SJCRH30 (cell line): ENCODE data around the gene POLE. TPM values are rescaled to one million over a fixed set of nuclear protein-coding genes. Genes with fewer than 3 reads are reported as not detected.

Experiments
- DNase-seq, 2 experiments: peaks; one replicate each; pipeline ENCODE4 v3.0.0-alpha.2; 2015 to 2020
- H3K27ac ChIP-seq: fragments of 250-450 bp; sonication (Bioruptor Pico); 2 replicates; pipeline ENCODE4 v1.5.1; 2020; ENCODE audit warnings: mild to moderate bottlenecking, moderate library complexity
- H3K27me3 ChIP-seq: fragments of 250-450 bp; sonication (Bioruptor Pico); 2 replicates; pipeline ENCODE4 v1.5.1; 2020; ENCODE audit warnings: mild to moderate bottlenecking, moderate library complexity
- H3K36me3 ChIP-seq: fragments of 250-450 bp; sonication (Bioruptor Pico); 2 replicates; pipeline ENCODE4 v1.5.1; 2020; ENCODE audit warnings: mild to moderate bottlenecking, moderate library complexity
- H3K4me1 ChIP-seq: fragments of 250-450 bp; sonication (Bioruptor Pico); 2 replicates; pipeline ENCODE4 v1.5.1; 2020; ENCODE audit warnings: mild to moderate bottlenecking, moderate library complexity
- H3K4me3 ChIP-seq: fragments of 250-450 bp; sonication (Bioruptor Pico); 2 replicates; pipeline ENCODE4 v1.5.1; 2020; ENCODE audit warnings: mild to moderate bottlenecking, moderate library complexity
- H3K9me3 ChIP-seq: fragments of 250-450 bp; sonication (Bioruptor Pico); replicated peaks from 2 replicates; pipeline ENCODE4 v1.5.1; 2020; ENCODE audit warnings: mild to moderate bottlenecking, moderate library complexity
- total RNA-seq: library from RNA; depleted of rRNA; stranded (reverse); fragments of >200 nt; shearing (Covaris generic); gene quantifications from 2 replicates; pipeline ENCODE4 v1.2.3, GENCODE V29; 2014

Gene POLE
- total RNA-seq, 1 experiment from 2014 or later, result 95.8 TPM

DNA sequence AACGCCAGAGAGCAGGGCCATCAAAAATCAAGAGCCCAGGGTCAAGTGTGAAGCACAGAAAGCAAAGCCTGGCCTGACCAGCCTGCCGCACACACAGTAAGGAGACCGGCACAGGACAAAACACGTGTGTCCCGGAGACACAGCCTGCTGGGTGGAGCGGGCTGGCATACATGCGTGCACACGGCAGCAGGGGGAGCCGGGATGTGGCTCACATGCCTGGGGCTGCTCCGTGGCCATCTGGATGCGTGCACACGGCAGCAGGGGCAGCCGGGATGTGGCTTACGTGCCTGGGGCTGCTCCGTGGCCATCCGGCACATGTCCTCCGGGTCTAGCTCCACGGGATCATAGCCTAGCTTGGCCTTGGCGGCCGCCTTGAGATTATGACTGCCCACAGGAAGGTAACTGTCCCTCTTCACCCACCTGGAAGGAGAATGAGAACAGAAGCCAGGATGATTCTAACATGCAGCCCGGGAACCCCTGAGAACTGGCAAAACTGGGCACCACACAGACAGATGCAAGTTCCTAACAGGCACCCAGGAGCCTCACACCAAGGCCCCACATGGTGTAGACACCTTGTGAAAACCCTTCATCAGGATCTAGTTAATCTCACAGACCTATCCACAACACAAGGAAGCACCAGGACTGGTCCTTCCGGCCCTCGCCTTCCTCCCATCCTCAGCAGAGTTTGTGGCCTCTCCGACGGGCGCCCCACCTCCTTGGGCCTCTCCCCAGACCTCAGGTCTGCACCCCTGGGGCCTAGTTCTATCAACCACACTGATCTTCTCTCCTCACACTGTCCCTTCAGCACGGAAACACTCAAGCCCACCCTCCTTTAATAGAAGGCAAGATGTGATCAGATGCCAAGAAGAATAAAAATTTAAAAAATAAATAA is 13.6 kb downstream of the POLE start:
- Histone ChIP-seq H3K27me3 (no peaks in the 10 kb centered on the region), H3K36me3 (peaks cover 80% of the 10 kb centered on the region), H3K4me3 (no peak overlapping the region), H3K27ac (no peak overlapping the region), H3K9me3 (no peaks in the 10 kb centered on the region), H3K4me1 (no peaks in the 10 kb centered on the region)
- no peak for DNase-seq

- H3K4me1 ChIP-seq, result no peaks in the 10 kb centered on the region
- peaks cover 79% of the 10 kb centered on the region for H3K36me3 ChIP-seq
- no peaks in the 10 kb centered on the region for H3K27me3 ChIP-seq
- H3K4me3 ChIP-seq, result no peak overlapping the region
- no peak overlapping the region for H3K27ac ChIP-seq
- no peaks in the 10 kb centered on the region for H3K9me3 ChIP-seq
- DNase-seq, result no peak
These were observed 14.5 kb downstream of the POLE start for GRCh38 chr12:132672678-132673077.

DNA sequence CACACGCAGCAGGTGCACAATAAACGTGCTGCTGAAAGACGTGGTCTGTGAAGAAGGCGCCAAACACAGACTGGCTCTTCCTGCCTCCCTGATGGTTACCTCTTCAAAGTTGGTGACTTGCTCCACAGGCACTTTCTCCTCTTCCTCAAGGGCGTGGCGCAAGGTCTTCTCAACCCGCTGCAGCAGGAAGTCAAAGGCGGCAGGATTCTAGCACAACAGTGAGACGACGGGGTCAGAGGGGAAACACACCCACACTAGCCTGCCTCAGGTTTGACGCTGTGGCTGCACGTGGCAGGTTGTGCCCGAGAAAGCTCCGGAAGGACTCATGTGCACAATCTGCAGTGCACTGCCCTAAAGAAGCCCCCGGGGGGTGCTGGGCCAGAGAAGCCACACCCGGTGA is 15.0 kb downstream of the POLE start:
- no peak for DNase-seq
- Histone ChIP-seq H3K4me3 (no peak overlapping the region), H3K36me3 (peaks cover 79% of the 10 kb centered on the region), H3K4me1 (no peaks in the 10 kb centered on the region), H3K27me3 (no peaks in the 10 kb centered on the region), H3K9me3 (no peaks in the 10 kb centered on the region), H3K27ac (no peak overlapping the region)

DNA sequence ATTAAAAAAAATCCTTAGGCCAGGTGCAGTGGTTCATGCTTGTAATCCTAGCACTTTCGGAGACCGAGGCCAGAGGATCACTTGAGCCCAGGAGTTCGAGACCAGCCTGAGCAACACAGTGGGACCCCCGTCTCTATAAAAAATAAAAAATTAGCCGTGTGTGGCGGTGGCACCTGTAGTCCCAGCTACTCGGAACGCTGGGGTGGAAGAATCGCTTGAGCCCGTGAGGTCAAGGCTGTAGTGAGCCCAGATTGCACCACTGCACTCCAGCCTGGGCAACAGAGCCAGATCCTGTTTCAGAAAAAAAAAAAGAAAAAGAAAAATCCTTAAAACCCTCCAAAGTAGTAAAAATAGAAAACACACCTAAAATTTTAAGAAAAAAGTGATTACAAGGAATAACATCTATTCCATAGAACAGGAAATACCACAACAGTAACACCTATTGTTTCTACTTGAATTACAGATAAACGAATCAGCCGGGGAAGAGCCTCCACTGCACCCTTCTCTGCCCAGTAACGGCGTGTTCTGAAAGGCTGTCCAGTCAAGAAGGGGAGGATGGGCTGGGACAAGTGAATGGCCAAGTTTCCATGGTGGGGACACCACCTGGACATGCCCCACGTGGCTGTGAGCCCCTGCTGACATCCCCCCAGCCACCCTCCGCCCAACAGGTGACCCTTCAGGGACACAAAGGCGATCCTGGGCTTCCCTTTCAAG is 17.8 kb downstream of the POLE start:
- no peak overlapping the region for H3K4me3 ChIP-seq
- H3K9me3 ChIP-seq, result no peaks in the 10 kb centered on the region
- H3K27ac ChIP-seq, result no peak overlapping the region
- no peaks in the 10 kb centered on the region for H3K4me1 ChIP-seq
- peaks cover 81% of the 10 kb centered on the region for H3K36me3 ChIP-seq
- H3K27me3 ChIP-seq, result no peaks in the 10 kb centered on the region
- no peak for DNase-seq

DNA sequence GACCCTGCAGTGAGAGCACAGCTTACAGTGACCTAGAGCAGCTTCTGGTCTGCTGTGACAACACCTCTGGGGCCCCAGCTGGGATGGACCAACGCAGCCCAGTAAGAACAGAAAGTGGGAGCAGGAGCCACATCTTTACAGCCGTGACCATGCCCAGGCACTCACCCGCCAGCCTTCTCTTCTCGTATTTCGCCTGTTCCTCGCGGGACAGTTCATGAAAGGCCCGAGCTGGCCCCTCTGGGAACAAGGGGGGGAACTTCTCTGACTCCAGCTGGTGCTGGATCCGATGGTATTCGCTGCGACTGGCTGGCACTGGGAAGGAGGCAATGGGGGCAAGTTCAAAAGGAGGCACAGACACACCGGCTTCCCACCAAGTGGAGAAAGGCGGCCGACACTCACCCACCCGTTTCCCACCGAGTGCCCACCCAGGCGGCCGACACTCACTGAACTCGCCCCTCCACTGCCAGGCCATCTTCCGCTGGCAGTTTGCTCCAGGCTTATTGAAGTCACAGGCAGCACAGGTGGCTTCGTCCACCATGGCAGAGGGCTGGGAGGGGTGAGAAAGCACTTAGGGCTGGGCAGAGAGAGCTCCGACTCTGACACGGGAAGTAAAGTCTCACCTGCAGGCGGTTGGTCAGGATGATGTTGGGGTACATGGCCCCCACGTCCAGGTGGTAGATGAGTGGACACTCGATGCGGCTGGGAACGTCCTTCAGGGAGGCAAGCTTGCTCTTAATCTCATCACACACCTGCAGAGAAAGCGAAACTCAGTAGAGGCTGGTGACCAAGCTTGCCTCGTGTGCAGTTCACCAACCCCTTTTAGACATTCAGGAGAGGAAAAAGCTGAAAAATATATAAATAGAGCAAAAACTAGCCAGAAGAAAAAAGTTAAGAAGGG is 18.7 kb downstream of the POLE start:
- peaks cover 76% of the 10 kb centered on the region for H3K36me3 ChIP-seq
- H3K27ac ChIP-seq, result no peak overlapping the region
- DNase-seq, result no peak

GRCh38 chr12:132665794-132666193 is 21.3 kb downstream of the POLE start:
- Histone ChIP-seq H3K27ac (no peak overlapping the region), H3K9me3 (no peaks in the 10 kb centered on the region), H3K36me3 (peaks cover 79% of the 10 kb centered on the region), H3K4me1 (no peaks in the 10 kb centered on the region), H3K4me3 (no peak overlapping the region), H3K27me3 (no peaks in the 10 kb centered on the region)
- no peak for DNase-seq

More for the DNA sequence above, 18.7 kb downstream of the POLE start:
- Histone ChIP-seq H3K4me1 (no peaks in the 10 kb centered on the region), H3K9me3 (no peaks in the 10 kb centered on the region), H3K4me3 (no peak overlapping the region), H3K27me3 (no peaks in the 10 kb centered on the region)

DNA sequence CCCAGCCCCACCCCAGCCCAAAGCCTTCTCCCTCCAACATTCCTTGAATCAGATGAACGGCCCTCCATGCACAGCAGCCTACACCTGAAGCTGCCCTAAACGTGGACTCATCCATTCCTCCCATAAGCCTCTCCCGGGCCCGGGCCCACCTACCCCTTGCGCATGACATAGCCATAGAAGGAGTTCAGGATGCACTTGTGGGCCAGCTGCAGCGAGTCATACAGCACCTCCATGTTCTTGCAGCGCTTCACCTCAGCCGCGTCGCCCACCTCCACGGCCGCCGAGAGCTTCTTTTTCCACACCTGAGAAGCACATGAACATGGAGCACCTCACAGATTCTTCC is 22.0 kb downstream of the POLE start:
- no peak for DNase-seq
- Histone ChIP-seq H3K27ac (no peak overlapping the region), H3K4me3 (no peak overlapping the region), H3K4me1 (no peaks in the 10 kb centered on the region), H3K36me3 (peaks cover 77% of the 10 kb centered on the region), H3K27me3 (no peaks in the 10 kb centered on the region), H3K9me3 (no peaks in the 10 kb centered on the region)

- Histone ChIP-seq H3K27ac (no peak overlapping the region), H3K4me1 (no peaks in the 10 kb centered on the region), H3K36me3 (peaks cover 79% of the 10 kb centered on the region), H3K4me3 (no peak overlapping the region), H3K27me3 (no peaks in the 10 kb centered on the region), H3K9me3 (no peaks in the 10 kb centered on the region)
- DNase-seq, result no peak
These were observed 22.7 kb downstream of the POLE start for GRCh38 chr12:132664206-132665148.

DNA sequence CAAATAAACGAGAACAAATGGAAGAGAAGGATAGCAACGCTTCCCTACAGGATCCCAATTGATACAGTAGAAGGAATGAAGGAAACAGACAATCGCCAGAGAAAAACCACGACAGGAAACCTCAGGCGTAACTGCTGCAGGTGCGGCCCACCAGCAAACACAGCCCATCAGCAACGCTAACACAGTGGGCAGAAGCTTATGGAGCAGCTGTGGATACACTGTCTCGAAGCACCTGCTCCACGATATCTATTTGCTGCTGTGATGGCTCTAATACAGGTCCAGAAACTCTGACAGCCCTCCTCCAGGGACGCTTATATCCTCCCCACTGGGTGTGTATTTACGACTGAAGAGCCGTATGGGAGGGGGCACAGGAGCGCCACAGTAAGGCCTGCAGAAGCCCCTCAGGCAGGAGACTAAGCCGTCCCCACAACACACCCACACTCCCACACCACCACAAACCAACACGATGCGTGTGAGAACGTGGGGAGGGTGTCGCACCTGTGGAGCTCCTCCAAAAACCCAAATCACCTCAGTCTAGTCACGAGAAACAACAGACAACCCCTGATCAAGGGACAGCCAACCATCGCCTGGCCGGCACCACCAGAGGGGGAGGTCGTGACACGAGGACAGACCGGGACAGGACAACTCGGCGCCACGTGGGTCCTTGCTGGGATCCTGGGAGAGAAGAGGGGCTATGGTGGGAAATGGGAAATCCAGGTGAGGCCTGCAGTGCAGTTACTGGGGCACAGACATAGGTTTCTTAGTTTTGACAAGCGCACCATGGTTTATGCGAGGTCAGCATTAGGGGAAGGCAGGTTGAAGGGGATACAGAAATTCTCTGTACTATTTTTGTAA is 24.0 kb downstream of the POLE start:
- DNase-seq, result no peak
- no peaks in the 10 kb centered on the region for H3K4me1 ChIP-seq
- no peak overlapping the region for H3K27ac ChIP-seq
- no peak overlapping the region for H3K4me3 ChIP-seq
- H3K9me3 ChIP-seq, result no peaks in the 10 kb centered on the region
- H3K27me3 ChIP-seq, result no peaks in the 10 kb centered on the region
- H3K36me3 ChIP-seq, result peaks cover 77% of the 10 kb centered on the region

GRCh38 chr12:132661972-132662371 is 25.2 kb downstream of the POLE start:
- Histone ChIP-seq H3K4me1 (no peaks in the 10 kb centered on the region), H3K9me3 (no peaks in the 10 kb centered on the region), H3K36me3 (peaks cover 79% of the 10 kb centered on the region), H3K4me3 (no peak overlapping the region), H3K27me3 (no peaks in the 10 kb centered on the region), H3K27ac (no peak overlapping the region)
- DNase-seq, result no peak

- no peaks in the 10 kb centered on the region for H3K27me3 ChIP-seq
- H3K4me1 ChIP-seq, result no peaks in the 10 kb centered on the region
- peaks cover 72% of the 10 kb centered on the region for H3K36me3 ChIP-seq
- DNase-seq, result no peak
- H3K4me3 ChIP-seq, result no peak overlapping the region
- H3K27ac ChIP-seq, result no peak overlapping the region
- H3K9me3 ChIP-seq, result no peaks in the 10 kb centered on the region
These were observed 26.1 kb downstream of the POLE start for GRCh38 chr12:132660996-132661395.

- Histone ChIP-seq H3K36me3 (peaks cover 72% of the 10 kb centered on the region), H3K27me3 (no peaks in the 10 kb centered on the region), H3K9me3 (no peaks in the 10 kb centered on the region), H3K4me3 (no peak overlapping the region), H3K4me1 (no peaks in the 10 kb centered on the region), H3K27ac (no peak overlapping the region)
- no peak for DNase-seq
These were observed 27.1 kb downstream of the POLE start for GRCh38 chr12:132660052-132660451.

- Histone ChIP-seq H3K36me3 (peaks cover 77% of the 10 kb centered on the region), H3K4me1 (no peaks in the 10 kb centered on the region), H3K27ac (no peak overlapping the region), H3K4me3 (no peak overlapping the region), H3K9me3 (no peaks in the 10 kb centered on the region), H3K27me3 (no peaks in the 10 kb centered on the region)
- no peak for DNase-seq
These were observed 28.0 kb downstream of the POLE start for GRCh38 chr12:132659146-132659545.
